WTC11 (cell line): ENCODE data around the gene SIGLEC1. TPM values are rescaled to one million over a fixed set of nuclear protein-coding genes. Genes with fewer than 3 reads are reported as not detected.

Experiments used
- ATAC-seq: fragments of 200-7000 bp; cut with Tn5 transposase; 2 replicates; pipeline ENCODE4 v1.10.0; 2021; ENCODE audit warnings: mild to moderate bottlenecking, moderate library complexity
- CTCF ChIA-PET: fragments of 300-600 bp; sonication (Branson Sonifier 250); formaldehyde crosslinking; loops from one replicate; lab custom pipeline; 2021; ENCODE audit warnings: antibody characterized with exemption; lab: Charles Lee
- POLR2A ChIA-PET: fragments of 350-600 bp; sonication (Branson Sonifier 250); formaldehyde crosslinking; loops from one replicate; lab custom pipeline; 2021; ENCODE audit warnings: antibody characterized with exemption; lab: Charles Lee
- DNase-seq: peaks from one replicate; pipeline ENCODE4 v3.0.0; 2021; ENCODE audit warnings: low spot score
- H3K27ac Mint-ChIP-seq: 2 replicates; pipeline ENCODE4 v1.8.0; 2021; ENCODE audit warnings: mixed read lengths
- H3K27me3 Mint-ChIP-seq: 2 replicates; pipeline ENCODE4 v1.8.0; 2021; ENCODE audit warnings: low read depth, mild to moderate bottlenecking, moderate library complexity, mixed read lengths
- H3K36me3 Mint-ChIP-seq: 2 replicates; pipeline ENCODE4 v1.8.0; 2021; ENCODE audit warnings: mixed read lengths
- H3K4me1 Mint-ChIP-seq: 2 replicates; pipeline ENCODE4 v1.8.0; 2022; ENCODE audit warnings: mixed read lengths
- H3K4me3 Mint-ChIP-seq: 2 replicates; pipeline ENCODE4 v1.8.0; 2021; ENCODE audit warnings: mild to moderate bottlenecking, moderate library complexity, mixed read lengths
- H3K9me3 Mint-ChIP-seq: 2 replicates; pipeline ENCODE4 v1.8.0; 2021; ENCODE audit warnings: mixed read lengths
- CDX4 ChIP-seq: fragments of 250-450 bp; sonication (Bioruptor Pico); IDR thresholded peaks from 2 replicates; pipeline ENCODE4 v1.9.0; 2021; ENCODE audit warnings: moderate library complexity, mild to moderate bottlenecking, inconsistent platforms, borderline replicate concordance
- CREM ChIP-seq: sonication (generic); formaldehyde crosslinking; IDR thresholded peaks from 2 replicates; pipeline ENCODE4 v1.8.1; 2022; ENCODE audit warnings: mild to moderate bottlenecking, missing genetic modification reagents, moderate library complexity
- E2F4 ChIP-seq: sonication (generic); formaldehyde crosslinking; IDR thresholded peaks from 2 replicates; pipeline ENCODE4 v1.8.1; 2022; ENCODE audit warnings: low read depth, mild to moderate bottlenecking, moderate library complexity, missing genetic modification reagents, borderline replicate concordance
- E2F5 ChIP-seq: sonication (generic); formaldehyde crosslinking; IDR thresholded peaks from 2 replicates; pipeline ENCODE4 v1.8.1; 2022; ENCODE audit warnings: mild to moderate bottlenecking, moderate library complexity, missing genetic modification reagents
- ESRRA ChIP-seq: sonication (generic); formaldehyde crosslinking; IDR thresholded peaks from 2 replicates; pipeline ENCODE4 v1.8.1; 2022; ENCODE audit warnings: mild to moderate bottlenecking, missing genetic modification reagents, borderline replicate concordance
- FOXK1 ChIP-seq: sonication (generic); formaldehyde crosslinking; IDR thresholded peaks from 2 replicates; pipeline ENCODE4 v1.8.0; 2022; ENCODE audit warnings: mild to moderate bottlenecking, moderate library complexity, missing genetic modification reagents
- FOXP4 ChIP-seq: sonication (generic); formaldehyde crosslinking; IDR thresholded peaks from 2 replicates; pipeline ENCODE4 v1.8.0; 2022; ENCODE audit warnings: mild to moderate bottlenecking, missing genetic modification reagents
- GRHL2 ChIP-seq: fragments of 250-450 bp; sonication (Bioruptor Pico); IDR thresholded peaks from 2 replicates; pipeline ENCODE4 v1.8.0; 2022; ENCODE audit warnings: mild to moderate bottlenecking, moderate library complexity; ENCODE audit not compliant: insufficient replicate concordance, severe bottlenecking
- HMGA2 ChIP-seq: fragments of 250-450 bp; sonication (Bioruptor Pico); IDR thresholded peaks from 2 replicates; pipeline ENCODE4 v1.4.0; 2021; ENCODE audit warnings: mild to moderate bottlenecking, moderate library complexity
- IRF2 ChIP-seq: sonication (generic); formaldehyde crosslinking; IDR thresholded peaks from 2 replicates; pipeline ENCODE4 v1.8.0; 2022; ENCODE audit warnings: low read depth, missing genetic modification reagents, borderline replicate concordance
- MAX ChIP-seq: sonication (generic); formaldehyde crosslinking; IDR thresholded peaks from 2 replicates; pipeline ENCODE4 v1.8.0; 2022; ENCODE audit warnings: mild to moderate bottlenecking, missing genetic modification reagents
- NFYB ChIP-seq: sonication (generic); formaldehyde crosslinking; conservative IDR thresholded peaks from 2 replicates; pipeline ENCODE4 v1.8.0; 2022; ENCODE audit warnings: low read depth, missing genetic modification reagents
- TP53 ChIP-seq: sonication (generic); formaldehyde crosslinking; IDR thresholded peaks from 2 replicates; pipeline ENCODE4 v1.8.1; 2023; ENCODE audit warnings: mild to moderate bottlenecking, missing genetic modification reagents
- USF1 ChIP-seq: sonication (generic); formaldehyde crosslinking; IDR thresholded peaks from 2 replicates; pipeline ENCODE4 v1.8.0; 2022; ENCODE audit warnings: mild to moderate bottlenecking, missing genetic modification reagents
- USF2 ChIP-seq: sonication (generic); formaldehyde crosslinking; IDR thresholded peaks from 2 replicates; pipeline ENCODE4 v1.8.1; 2023; ENCODE audit warnings: mild to moderate bottlenecking, missing genetic modification reagents, moderate library complexity
- ZMAT4 ChIP-seq: fragments of 250-450 bp; sonication (Bioruptor Pico); IDR thresholded peaks from 2 replicates; pipeline ENCODE4 v1.9.0; 2021; ENCODE audit warnings: mild to moderate bottlenecking
- ZNF396 ChIP-seq: fragments of 250-450 bp; sonication (Bioruptor Pico); IDR thresholded peaks from 2 replicates; pipeline ENCODE4 v1.8.0; 2021; ENCODE audit warnings: mild to moderate bottlenecking, moderate library complexity, borderline replicate concordance
- total RNA-seq: library from RNA; stranded (reverse); gene quantifications from 3 replicates; pipeline ENCODE4 v1.2.3, GENCODE V29; 2021

The SIGLEC1 gene
- total RNA-seq, 1 experiment from 2014 or later = 0.04 TPM

- ATAC-seq = no peak
- no peaks in the 10 kb centered on the region for H3K36me3 Mint-ChIP-seq
- no peak overlapping the region for H3K4me3 Mint-ChIP-seq
- H3K27ac Mint-ChIP-seq = no peak overlapping the region
- H3K9me3 Mint-ChIP-seq = peaks cover 4% of the 10 kb centered on the region; the same call in 1 of the 2 replicates
- H3K27me3 Mint-ChIP-seq = no peaks in the 10 kb centered on the region
- no peak for DNase-seq
- CTCF ChIA-PET = interaction anchor here (1.0 to 3.1 kb wide), 3 partner anchors 10 to 20 kb away, joined by 3 to 15 read pairs (median 7); no protein-coding TSS in a partner anchor
- H3K4me1 Mint-ChIP-seq = peaks cover 11% of the 10 kb centered on the region
- POLR2A ChIA-PET = interaction anchor here (0.7 kb wide), 1 partner anchor 332 kb away, joined by 7 read pairs; no protein-coding TSS in a partner anchor
- TF ChIP-seq E2F5 (CRISPR knock-in tag) (no peak), IRF2 (CRISPR knock-in tag) (no peak), NFYB (CRISPR knock-in tag) (no peak), USF1 (no peak), CREM (CRISPR knock-in tag) (no peak), E2F4 (no peak), FOXP4 (no peak)
Measured at GRCh38 chr20:3690413-3690812, 22.0 kb downstream of the SIGLEC1 start.

- POLR2A ChIA-PET = no interaction called here
Measured at GRCh38 chr20:3689978-3690377, 22.4 kb downstream of the SIGLEC1 start.

GRCh38 chr20:3687655-3688054 lies 24.7 kb downstream of the SIGLEC1 start:
- POLR2A ChIA-PET = no interaction called here
- Mint-ChIP-seq H3K9me3 (peaks cover 4% of the 10 kb centered on the region; the same call in 1 of the 2 replicates), H3K36me3 (no peaks in the 10 kb centered on the region), H3K4me1 (peaks cover 28% of the 10 kb centered on the region), H3K27ac (no peak overlapping the region), H3K27me3 (peaks cover 11% of the 10 kb centered on the region), H3K4me3 (no peak overlapping the region)
- ATAC-seq (peak; percentile 67), DNase-seq (no peak)
- CTCF ChIA-PET = interaction anchor here (0.9 to 2.8 kb wide), 19 partner anchors 9 to 124 kb away, joined by 3 to 30 read pairs (median 6); partner anchors contain the start of genes CENPB, HSPA12B and SPEF1
- TF ChIP-seq TP53 (CRISPR knock-in tag) (no peak), USF1 (peak; percentile 93), USF2 (CRISPR knock-in tag) (peak; percentile 94), HMGA2 (CRISPR knock-in tag) (no peak), GRHL2 (CRISPR knock-in tag) (no peak), CDX4 (CRISPR knock-in tag) (no peak), ZMAT4 (no peak), FOXK1 (no peak), NFYB (CRISPR knock-in tag) (peak; percentile 98), ZNF396 (CRISPR knock-in tag) (no peak)

More at GRCh38 chr20:3689978-3690377, 22.4 kb downstream of the SIGLEC1 start:
- Mint-ChIP-seq H3K9me3 (peaks cover 4% of the 10 kb centered on the region; the same call in 1 of the 2 replicates), H3K27me3 (no peaks in the 10 kb centered on the region), H3K4me3 (no peak overlapping the region), H3K36me3 (no peaks in the 10 kb centered on the region), H3K27ac (no peak overlapping the region), H3K4me1 (peaks cover 15% of the 10 kb centered on the region)
- CTCF ChIA-PET = interaction anchor here (1.0 to 3.1 kb wide), 2 partner anchors 10 to 21 kb away, joined by 3 to 15 read pairs; no protein-coding TSS in a partner anchor
- ATAC-seq (no peak), DNase-seq (no peak)
- no peak for TF ChIP-seq MAX (CRISPR knock-in tag)
- TF ChIP-seq ESRRA = no peak
